Measurements from ENCODE around the gene SCFD2.

The SCFD2 gene

DNA sequence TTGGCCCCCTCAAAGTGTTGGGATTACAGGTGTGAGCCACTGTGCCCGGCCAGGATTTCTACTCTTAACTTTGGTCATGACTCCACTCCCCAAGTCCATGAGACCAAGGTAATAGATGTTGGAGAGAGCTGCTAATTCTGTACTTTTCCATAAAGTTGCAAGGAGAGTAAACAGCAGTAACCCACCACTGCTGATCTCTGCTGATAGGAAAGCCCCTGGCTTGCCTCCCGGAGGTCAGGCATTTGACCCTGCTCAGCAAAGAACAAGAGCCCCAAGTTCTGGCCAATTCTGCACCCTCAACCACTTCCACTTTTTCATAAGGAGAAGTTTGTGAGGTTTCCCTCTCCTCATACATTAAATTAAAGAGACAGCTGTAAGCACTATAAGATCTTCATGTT, 360.7 kb downstream of the SCFD2 start:
- no peaks in the 10 kb centered on the region for H3K27me3 ChIP-seq (ENCODE audit: insufficient read depth, low read length)
- no peak overlapping the region for H3K27ac ChIP-seq (ENCODE audit: low read depth, low read length, poor library complexity, severe bottlenecking)
- no peaks in the 10 kb centered on the region for H3K9me3 ChIP-seq (ENCODE audit: low read length)
- no peaks in the 10 kb centered on the region for H3K36me3 ChIP-seq (ENCODE audit: insufficient read depth, low read length)
- TF ChIP-seq EZH2 (IDR thresholded peaks at IDR 0.05; ENCODE audit: borderline replicate concordance, low read length) (no peak), CTCF (IDR thresholded peaks at IDR 0.05; ENCODE audit: low read length) (no peak)
- H4K20me1 ChIP-seq (ENCODE audit: insufficient read depth, low read length): no peaks in the 10 kb centered on the region
- H3K9ac ChIP-seq (ENCODE audit: low read length): no peak overlapping the region
- H3K4me1 ChIP-seq (ENCODE audit: insufficient read depth, low read length, severe bottlenecking): no peaks in the 10 kb centered on the region
- H3K4me3 ChIP-seq (ENCODE audit: low read depth, low read length, poor library complexity, severe bottlenecking): no peak overlapping the region
- no peak overlapping the region for H3K4me2 ChIP-seq (ENCODE audit: low read length)
- H3K9me2 ChIP-seq (ENCODE audit: low read depth, low read length): no peaks in the 10 kb centered on the region
- no peaks in the 10 kb centered on the region for H3F3A ChIP-seq (ENCODE audit: insufficient read depth, low read length)
- H3K79me2 ChIP-seq (ENCODE audit: insufficient read depth, low read length): no peaks in the 10 kb centered on the region
- no peak overlapping the region for H2AFZ ChIP-seq (ENCODE audit: low read length)

GRCh38 chr4:53004497-53005148, 361.2 kb downstream of the SCFD2 start:
- Histone ChIP-seq H3K27me3 (ENCODE audit: insufficient read depth, low read length) (no peaks in the 10 kb centered on the region), H3K27ac (ENCODE audit: low read depth, low read length, poor library complexity, severe bottlenecking) (no peak overlapping the region), H3K36me3 (ENCODE audit: insufficient read depth, low read length) (no peaks in the 10 kb centered on the region), H2AFZ (ENCODE audit: low read length) (no peak overlapping the region), H3K79me2 (ENCODE audit: insufficient read depth, low read length) (no peaks in the 10 kb centered on the region), H3K4me3 (ENCODE audit: low read depth, low read length, poor library complexity, severe bottlenecking) (no peak overlapping the region), H4K20me1 (ENCODE audit: insufficient read depth, low read length) (no peaks in the 10 kb centered on the region), H3K4me2 (ENCODE audit: low read length) (no peak overlapping the region), H3K9me3 (ENCODE audit: low read length) (no peaks in the 10 kb centered on the region), H3K9me2 (ENCODE audit: low read depth, low read length) (no peaks in the 10 kb centered on the region), H3F3A (ENCODE audit: insufficient read depth, low read length) (no peaks in the 10 kb centered on the region), H3K4me1 (ENCODE audit: insufficient read depth, low read length, severe bottlenecking) (no peaks in the 10 kb centered on the region), H3K9ac (ENCODE audit: low read length) (no peak overlapping the region)
- no peak for TF ChIP-seq CTCF (IDR thresholded peaks at IDR 0.05; ENCODE audit: low read length)
- TF ChIP-seq EZH2 (IDR thresholded peaks at IDR 0.05; ENCODE audit: borderline replicate concordance, low read length): no peak

- H3K9me2 ChIP-seq (ENCODE audit: low read depth, low read length): no peaks in the 10 kb centered on the region
These were observed 361.9 kb downstream of the SCFD2 start for GRCh38 chr4:53003959-53004358.

More at GRCh38 chr4:53003959-53004358, 361.9 kb downstream of the SCFD2 start:
- Histone ChIP-seq H3K36me3 (ENCODE audit: insufficient read depth, low read length) (no peaks in the 10 kb centered on the region), H3K27ac (ENCODE audit: low read depth, low read length, poor library complexity, severe bottlenecking) (no peak overlapping the region), H3K27me3 (ENCODE audit: insufficient read depth, low read length) (no peaks in the 10 kb centered on the region), H3K4me3 (ENCODE audit: low read depth, low read length, poor library complexity, severe bottlenecking) (no peak overlapping the region), H3F3A (ENCODE audit: insufficient read depth, low read length) (no peaks in the 10 kb centered on the region), H3K79me2 (ENCODE audit: insufficient read depth, low read length) (no peaks in the 10 kb centered on the region), H3K9ac (ENCODE audit: low read length) (no peak overlapping the region), H3K4me2 (ENCODE audit: low read length) (no peak overlapping the region), H2AFZ (ENCODE audit: low read length) (no peak overlapping the region), H3K4me1 (ENCODE audit: insufficient read depth, low read length, severe bottlenecking) (no peaks in the 10 kb centered on the region), H3K9me3 (ENCODE audit: low read length) (no peaks in the 10 kb centered on the region), H4K20me1 (ENCODE audit: insufficient read depth, low read length) (no peaks in the 10 kb centered on the region)
- no peak for TF ChIP-seq CTCF (IDR thresholded peaks at IDR 0.05; ENCODE audit: low read length)
- no peak for TF ChIP-seq EZH2 (IDR thresholded peaks at IDR 0.05; ENCODE audit: borderline replicate concordance, low read length)
